ENCODE measurements around the gene GARS1.

The GARS1 gene

GRCh38 chr7:30679664-30680063, 85.0 kb downstream of the GARS1 start:
- no peak for DNase-seq (ENCODE audit: low read depth)
- no peak overlapping the region for H3K4me3 ChIP-seq (ENCODE audit: low read depth, low read length)
- no peak for TF ChIP-seq CTCF (IDR thresholded peaks at IDR 0.05; ENCODE audit: insufficient read depth, low read depth, low read length, missing control alignments)

DNA sequence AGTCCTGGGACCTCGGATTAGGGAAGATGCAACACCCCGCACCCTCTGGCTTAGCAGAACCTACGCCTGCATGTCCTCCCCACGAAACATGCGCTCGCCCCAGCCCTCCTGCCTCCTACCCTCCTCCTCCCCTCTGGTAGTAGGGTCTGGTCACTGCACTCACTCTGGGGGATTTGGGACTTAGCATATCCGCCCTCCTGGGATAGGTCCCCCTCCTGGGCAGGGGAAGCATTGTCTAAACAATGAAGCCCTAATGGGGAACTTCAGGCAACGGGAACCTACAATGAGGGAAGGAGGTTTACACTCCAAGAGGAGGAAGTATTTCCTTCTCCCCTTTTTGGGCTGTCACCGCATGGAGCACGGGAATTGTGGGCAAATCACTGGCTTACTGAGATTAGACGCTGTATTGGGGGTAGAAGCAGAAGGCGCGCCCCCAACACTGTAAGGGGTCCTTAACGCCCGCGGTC, 86.7 kb downstream of the GARS1 start:
- no peak for TF ChIP-seq CTCF (IDR thresholded peaks at IDR 0.05; ENCODE audit: insufficient read depth, low read depth, low read length, missing control alignments)
- no peak overlapping the region for H3K4me3 ChIP-seq (ENCODE audit: low read depth, low read length)
- no peak for DNase-seq (ENCODE audit: low read depth)

DNA sequence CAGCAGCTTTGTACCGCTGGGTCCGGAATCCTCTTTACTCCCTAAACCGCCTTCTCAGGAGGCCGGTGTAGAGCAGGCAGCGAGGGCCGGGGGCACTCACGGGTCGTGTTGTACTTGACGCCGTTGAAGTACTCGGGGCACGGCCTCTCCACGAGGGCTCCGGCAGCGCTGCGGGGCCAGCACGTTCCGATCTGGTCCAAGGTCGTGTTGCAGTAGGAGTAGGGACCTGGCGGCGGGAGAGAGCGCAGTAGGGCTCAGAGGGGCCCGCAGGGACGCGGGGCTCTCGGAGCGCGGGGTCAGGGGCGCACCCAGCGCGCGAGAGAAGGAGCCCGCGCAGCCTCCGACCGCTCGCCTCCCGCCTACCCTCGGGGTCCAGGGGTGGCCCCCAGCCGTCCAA, 87.1 kb downstream of the GARS1 start:
- DNase-seq (ENCODE audit: low read depth): no peak
- TF ChIP-seq CTCF (IDR thresholded peaks at IDR 0.05; ENCODE audit: insufficient read depth, low read depth, low read length, missing control alignments): no peak
- H3K4me3 ChIP-seq (ENCODE audit: low read depth, low read length): no peak overlapping the region

- no peak for DNase-seq (ENCODE audit: low read depth)
- H3K4me3 ChIP-seq (ENCODE audit: low read depth, low read length): no peak within 1 kb of the TSS
- no peak for TF ChIP-seq CTCF (IDR thresholded peaks at IDR 0.05; ENCODE audit: insufficient read depth, low read depth, low read length, missing control alignments)
Observed at GRCh38 chr7:30682212-30683083, 87.8 kb downstream of the GARS1 start, which contains the start of gene CRHR2. TSS of gene CRHR2 (minus strand) at chr7:30682456. CDS start at chr7:30682280, 176 bp downstream.

- no peak overlapping the region for H3K4me3 ChIP-seq (ENCODE audit: low read depth, low read length)
- no peak for DNase-seq (ENCODE audit: low read depth)
- no peak for TF ChIP-seq CTCF (IDR thresholded peaks at IDR 0.05; ENCODE audit: insufficient read depth, low read depth, low read length, missing control alignments)
Observed at GRCh38 chr7:30683306-30683705, 88.6 kb downstream of the GARS1 start.
